Testis (tissue), 2 donors: ENCODE measurements around the gene B3GAT2.

Experiments
- POLR2A ChIP-seq: fragments of 450-650 bp; IDR thresholded peaks from one replicate; pipeline ENCODE4 v1.6.1; 2017; ENCODE audit warnings: antibody characterized with exemption, mild to moderate bottlenecking, moderate library complexity
- TF ChIP-seq, protein P1 (sequence below), 3 experiments: fragments of 450-650 bp in 2 of 3; fragments of 200-600 bp in 1 of 3; sonication (generic) in 1 of 3; IDR thresholded peaks; one replicate each; pipeline ENCODE4 v1.5.1; 2016 to 2019; ENCODE audit warnings: antibody characterized with exemption in 3 of 3, mild to moderate bottlenecking in 2 of 3, moderate library complexity in 1 of 3

DNA sequence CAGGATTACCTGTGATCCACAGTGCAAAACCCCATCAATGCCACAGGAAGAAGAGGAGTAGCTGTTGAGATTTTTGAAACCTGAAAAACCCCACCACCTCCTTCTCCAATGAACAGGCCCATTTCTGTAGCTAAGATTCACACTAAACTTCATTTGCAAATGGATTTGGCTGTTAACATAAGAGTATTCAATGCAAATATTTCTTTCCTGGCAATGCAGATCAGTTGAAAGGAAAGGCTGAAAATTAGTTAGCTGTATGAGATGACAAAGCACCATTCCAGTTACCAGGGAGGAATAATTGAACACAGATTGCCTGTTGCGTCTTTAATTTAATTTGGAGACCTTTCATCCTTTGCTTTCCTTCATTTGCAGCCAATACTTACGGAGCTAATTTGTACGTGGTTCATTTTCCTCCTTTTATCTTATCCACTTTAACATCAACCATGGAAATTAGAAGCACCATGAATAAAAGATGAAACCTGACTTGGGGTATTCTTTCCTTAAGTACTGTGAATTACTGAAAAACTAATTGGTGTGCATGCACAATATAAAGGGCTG, 4.2 kb downstream of the B3GAT2 start:
- TF ChIP-seq, protein P1, sequence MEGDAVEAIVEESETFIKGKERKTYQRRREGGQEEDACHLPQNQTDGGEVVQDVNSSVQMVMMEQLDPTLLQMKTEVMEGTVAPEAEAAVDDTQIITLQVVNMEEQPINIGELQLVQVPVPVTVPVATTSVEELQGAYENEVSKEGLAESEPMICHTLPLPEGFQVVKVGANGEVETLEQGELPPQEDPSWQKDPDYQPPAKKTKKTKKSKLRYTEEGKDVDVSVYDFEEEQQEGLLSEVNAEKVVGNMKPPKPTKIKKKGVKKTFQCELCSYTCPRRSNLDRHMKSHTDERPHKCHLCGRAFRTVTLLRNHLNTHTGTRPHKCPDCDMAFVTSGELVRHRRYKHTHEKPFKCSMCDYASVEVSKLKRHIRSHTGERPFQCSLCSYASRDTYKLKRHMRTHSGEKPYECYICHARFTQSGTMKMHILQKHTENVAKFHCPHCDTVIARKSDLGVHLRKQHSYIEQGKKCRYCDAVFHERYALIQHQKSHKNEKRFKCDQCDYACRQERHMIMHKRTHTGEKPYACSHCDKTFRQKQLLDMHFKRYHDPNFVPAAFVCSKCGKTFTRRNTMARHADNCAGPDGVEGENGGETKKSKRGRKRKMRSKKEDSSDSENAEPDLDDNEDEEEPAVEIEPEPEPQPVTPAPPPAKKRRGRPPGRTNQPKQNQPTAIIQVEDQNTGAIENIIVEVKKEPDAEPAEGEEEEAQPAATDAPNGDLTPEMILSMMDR (IDR thresholded peaks at IDR 0.05): no peak
- no peak for TF ChIP-seq POLR2A
